DOHH2 (cell line): ENCODE results near the gene CELF3.

Experiments
- EZH2phosphoT487 ChIP-seq: fragments of 200-600 bp; sonication (generic); IDR thresholded peaks from 2 replicates; pipeline ENCODE4 v1.6.1; 2017; ENCODE audit warnings: borderline replicate concordance, mild to moderate bottlenecking, antibody characterized with exemption, low read length, moderate library complexity, mixed read lengths
- TF ChIP-seq, protein P1 (sequence below): fragments of 200-600 bp; sonication (generic); IDR thresholded peaks from one replicate; pipeline ENCODE4 v1.5.1; 2014; ENCODE audit warnings: antibody characterized with exemption, mild to moderate bottlenecking, low read depth, low read length; ENCODE audit not compliant: poor library complexity, severe bottlenecking

DNA sequence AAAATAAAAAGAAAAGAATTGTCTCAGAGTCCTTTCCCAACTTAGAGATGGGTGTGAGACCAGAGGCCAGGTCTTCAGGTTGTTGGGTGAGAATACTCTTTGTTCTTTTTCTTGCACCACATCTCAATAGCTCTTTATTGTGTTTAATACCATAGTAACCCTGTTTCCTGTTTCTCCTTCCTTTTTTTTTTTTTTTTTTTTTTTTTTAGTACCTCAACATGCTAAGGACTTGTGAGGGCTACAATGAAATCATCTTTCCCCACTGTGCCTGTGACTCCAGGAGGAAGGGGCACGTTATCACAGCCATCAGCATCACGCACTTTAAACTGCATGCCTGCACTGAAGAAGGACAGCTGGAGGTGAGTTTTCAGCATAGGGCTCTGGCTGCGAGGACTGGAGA lies 24.4 kb downstream of the CELF3 start:
- no peak for TF ChIP-seq EZH2phosphoT487
- TF ChIP-seq, protein P1, sequence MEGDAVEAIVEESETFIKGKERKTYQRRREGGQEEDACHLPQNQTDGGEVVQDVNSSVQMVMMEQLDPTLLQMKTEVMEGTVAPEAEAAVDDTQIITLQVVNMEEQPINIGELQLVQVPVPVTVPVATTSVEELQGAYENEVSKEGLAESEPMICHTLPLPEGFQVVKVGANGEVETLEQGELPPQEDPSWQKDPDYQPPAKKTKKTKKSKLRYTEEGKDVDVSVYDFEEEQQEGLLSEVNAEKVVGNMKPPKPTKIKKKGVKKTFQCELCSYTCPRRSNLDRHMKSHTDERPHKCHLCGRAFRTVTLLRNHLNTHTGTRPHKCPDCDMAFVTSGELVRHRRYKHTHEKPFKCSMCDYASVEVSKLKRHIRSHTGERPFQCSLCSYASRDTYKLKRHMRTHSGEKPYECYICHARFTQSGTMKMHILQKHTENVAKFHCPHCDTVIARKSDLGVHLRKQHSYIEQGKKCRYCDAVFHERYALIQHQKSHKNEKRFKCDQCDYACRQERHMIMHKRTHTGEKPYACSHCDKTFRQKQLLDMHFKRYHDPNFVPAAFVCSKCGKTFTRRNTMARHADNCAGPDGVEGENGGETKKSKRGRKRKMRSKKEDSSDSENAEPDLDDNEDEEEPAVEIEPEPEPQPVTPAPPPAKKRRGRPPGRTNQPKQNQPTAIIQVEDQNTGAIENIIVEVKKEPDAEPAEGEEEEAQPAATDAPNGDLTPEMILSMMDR: no peak
